HepG2 (cell line): Measurements from ENCODE around the gene TFB1M. TPM values are rescaled to one million over a fixed set of nuclear protein-coding genes. Genes with fewer than 3 reads are reported as not detected.
A peak's percentile ranks its signal among the peaks of the same experiment; 100 is the strongest.

ENCODE experiments used
- ARNTL ChIP-seq: sonication (generic); formaldehyde crosslinking; IDR thresholded peaks from 2 replicates; pipeline ENCODE4 v1.4.0; 2020; ENCODE audit warnings: mild to moderate bottlenecking, missing genetic modification reagents
- ELF4 ChIP-seq: sonication (generic); formaldehyde crosslinking; IDR thresholded peaks from 2 replicates; pipeline ENCODE4 v1.5.0; 2020; ENCODE audit warnings: missing genetic modification reagents, mild to moderate bottlenecking, moderate library complexity, borderline replicate concordance
- ESRRA ChIP-seq: sonication (generic); formaldehyde crosslinking; IDR thresholded peaks from 2 replicates; pipeline ENCODE4 v1.5.1; 2020; ENCODE audit warnings: mild to moderate bottlenecking, low read depth, missing genetic modification reagents
- FOXJ3 ChIP-seq: sonication (generic); formaldehyde crosslinking; IDR thresholded peaks from 2 replicates; pipeline ENCODE4 v1.4.0; 2020; ENCODE audit warnings: missing genetic modification reagents, mild to moderate bottlenecking, borderline replicate concordance
- MED1 ChIP-seq: sonication (generic); formaldehyde crosslinking; IDR thresholded peaks from 2 replicates; pipeline ENCODE4 v1.4.0; 2020; ENCODE audit warnings: missing genetic modification reagents
- NRL ChIP-seq: sonication (generic); formaldehyde crosslinking; IDR thresholded peaks from 2 replicates; pipeline ENCODE4 v1.5.0; 2020; ENCODE audit warnings: missing genetic modification reagents, mild to moderate bottlenecking, moderate library complexity, borderline replicate concordance
- SIX1 ChIP-seq: sonication (generic); formaldehyde crosslinking; IDR thresholded peaks from 2 replicates; pipeline ENCODE4 v1.4.0; 2020; ENCODE audit warnings: missing genetic modification reagents, borderline replicate concordance
- TEAD3 ChIP-seq: optimal IDR thresholded peaks from 2 replicates; pipeline ENCODE3; 2016; ENCODE audit warnings: borderline replicate concordance
- ZBTB7A ChIP-seq: sonication (generic); formaldehyde crosslinking; IDR thresholded peaks from 2 replicates; pipeline ENCODE4 v1.8.0; 2022; ENCODE audit warnings: mild to moderate bottlenecking, missing genetic modification reagents
- ZFP82 ChIP-seq: sonication (generic); formaldehyde crosslinking; IDR thresholded peaks from 2 replicates; pipeline ENCODE4 v1.5.1; 2020; ENCODE audit warnings: mild to moderate bottlenecking, missing genetic modification reagents, borderline replicate concordance
- ZNF441 ChIP-seq: sonication (generic); formaldehyde crosslinking; IDR thresholded peaks from 2 replicates; pipeline ENCODE4 v1.7.0; 2021; ENCODE audit warnings: missing genetic modification reagents, borderline replicate concordance
- ZNF468 ChIP-seq: sonication (generic); formaldehyde crosslinking; IDR thresholded peaks from 2 replicates; pipeline ENCODE4 v1.8.0; 2022; ENCODE audit warnings: mild to moderate bottlenecking, moderate library complexity, missing genetic modification reagents
- ZNF7 ChIP-seq: IDR thresholded peaks from 2 replicates; pipeline ENCODE4 v1.6.1; 2016; ENCODE audit warnings: missing biosample characterization, missing genetic modification reagents
- ZNF761 ChIP-seq: sonication (generic); formaldehyde crosslinking; conservative IDR thresholded peaks from 2 replicates; pipeline ENCODE4 v1.4.0; 2020; ENCODE audit warnings: mild to moderate bottlenecking, missing genetic modification reagents
- ZNF792 ChIP-seq: IDR thresholded peaks from 2 replicates; pipeline ENCODE4 v1.6.1; 2016
- ZSCAN21 ChIP-seq: sonication (generic); formaldehyde crosslinking; IDR thresholded peaks from 2 replicates; pipeline ENCODE4 v1.8.0; 2022; ENCODE audit warnings: mild to moderate bottlenecking, missing genetic modification reagents, moderate library complexity, borderline replicate concordance
- ZSCAN25 ChIP-seq: sonication (generic); formaldehyde crosslinking; IDR thresholded peaks from 2 replicates; pipeline ENCODE4 v1.8.0; 2022; ENCODE audit warnings: mild to moderate bottlenecking, missing genetic modification reagents
- ZSCAN29 ChIP-seq: sonication (generic); formaldehyde crosslinking; conservative IDR thresholded peaks from 2 replicates; pipeline ENCODE4 v1.4.0; 2020; ENCODE audit warnings: mild to moderate bottlenecking, missing genetic modification reagents
- polyA plus RNA-seq, 8 experiments: library from polyadenylated mRNA; depleted of rRNA in 3 of 8; stranded (reverse) in 7 of 8; unstranded in 1 of 8; fragments of >200 nt; fragmentation: Illumina TruSeq in 4 of 8; extraction: Trizol in 4 of 8; gene quantifications; 2 replicates each; pipeline versions ENCODE4 v1.2.1 to v1.2.3, GENCODE V29; 2011 to 2016; ENCODE audit warnings: low read depth in 4 of 8, missing spikeins in 1 of 8, mixed read lengths in 1 of 8; ENCODE audit not compliant: insufficient read depth in 1 of 8
- total RNA-seq, 5 experiments: library from RNA; depleted of rRNA; stranded (reverse); fragments of >200 nt; fragmentation: Illumina TruSeq; extraction: Trizol; gene quantifications; 2 replicates each; pipeline ENCODE4 v1.2.3, GENCODE V29; 2016; ENCODE audit warnings: low read depth in 1 of 5
- TF ChIP-seq, protein P1 (sequence below): sonication (generic); formaldehyde crosslinking; IDR thresholded peaks from 2 replicates; pipeline ENCODE4 v1.4.0; 2020; ENCODE audit warnings: missing genetic modification reagents, borderline replicate concordance
- TF ChIP-seq, protein P2 (sequence below): sonication (generic); formaldehyde crosslinking; IDR thresholded peaks from 2 replicates; pipeline ENCODE4 v1.8.0; 2022; ENCODE audit warnings: missing genetic modification reagents, mild to moderate bottlenecking, borderline replicate concordance
- TF ChIP-seq, protein P3 (sequence below): sonication (generic); formaldehyde crosslinking; IDR thresholded peaks from 2 replicates; pipeline ENCODE4 v1.4.0; 2020; ENCODE audit warnings: missing genetic modification reagents
- TF ChIP-seq, protein P4 (sequence below): sonication (generic); formaldehyde crosslinking; IDR thresholded peaks from 2 replicates; pipeline ENCODE4 v1.4.0; 2020; ENCODE audit warnings: missing genetic modification reagents

Gene TFB1M
- total and polyA plus RNA-seq, 2 of the 13 experiments (the other 11 are each of a cell fraction or from before 2014, with no cell fraction given): 91.4 to 122 TPM

DNA sequence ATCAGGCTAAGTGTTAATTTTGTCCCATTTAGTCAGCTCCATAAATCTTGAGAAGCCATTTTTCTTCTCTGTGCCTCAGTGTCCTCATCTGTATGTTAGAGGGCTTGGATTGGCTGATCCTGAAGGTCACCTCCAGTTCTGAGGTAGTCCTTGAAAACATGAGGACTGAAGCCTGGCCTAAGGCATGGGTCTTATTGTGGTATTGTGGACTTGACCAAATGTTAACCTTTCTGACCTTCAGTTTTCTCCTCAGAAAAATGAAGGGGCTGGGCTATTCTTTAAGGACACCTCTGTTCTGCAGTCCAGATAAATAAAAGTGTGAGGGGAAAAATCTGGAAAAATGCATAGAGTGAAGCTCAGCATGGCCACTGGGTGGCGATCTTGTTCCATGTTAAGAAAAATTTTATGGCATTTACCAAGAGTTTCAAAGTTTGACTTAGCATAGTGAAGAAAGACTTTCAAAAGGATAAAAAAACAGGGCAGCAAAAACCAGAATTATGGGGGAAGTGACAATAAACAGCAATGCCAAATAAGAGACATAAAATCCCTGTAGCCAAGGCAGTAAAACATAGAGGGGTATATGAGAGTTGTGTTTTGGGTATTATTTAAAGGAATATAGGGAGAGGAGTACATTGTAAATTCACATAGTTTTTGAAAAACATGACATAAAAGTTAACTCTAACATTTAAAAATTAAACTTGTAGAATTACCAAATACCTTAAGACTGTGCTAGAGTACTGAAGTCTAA, 13.2 kb upstream of the TFB1M start (continued):
- TF ChIP-seq ZSCAN29 (CRISPR knock-in tag) (peak; percentile 74; the same call in 1 of the 2 replicates), ZBTB7A (CRISPR knock-in tag) (no peak), NRL (CRISPR knock-in tag) (no peak), ZSCAN21 (CRISPR knock-in tag) (no peak), ZNF441 (no peak), ZSCAN25 (CRISPR knock-in tag) (no peak), FOXJ3 (CRISPR knock-in tag) (no peak), ZFP82 (CRISPR knock-in tag) (no peak), ZNF7 (no peak), TEAD3 (CRISPR knock-in tag) (peak; percentile 52), ELF4 (CRISPR knock-in tag) (0 out of 2 replicates have a peak, but pooled peaks have one; percentile 52), SIX1 (CRISPR knock-in tag) (no peak), ZNF792 (CRISPR knock-in tag) (no peak; the same call in 1 of the 2 replicates), MED1 (CRISPR knock-in tag) (peak; percentile 75), ZNF761 (no peak), ARNTL (CRISPR knock-in tag) (no peak), ZNF468 (CRISPR knock-in tag) (no peak), ESRRA (peak; percentile 85)
- TF ChIP-seq, protein P1, sequence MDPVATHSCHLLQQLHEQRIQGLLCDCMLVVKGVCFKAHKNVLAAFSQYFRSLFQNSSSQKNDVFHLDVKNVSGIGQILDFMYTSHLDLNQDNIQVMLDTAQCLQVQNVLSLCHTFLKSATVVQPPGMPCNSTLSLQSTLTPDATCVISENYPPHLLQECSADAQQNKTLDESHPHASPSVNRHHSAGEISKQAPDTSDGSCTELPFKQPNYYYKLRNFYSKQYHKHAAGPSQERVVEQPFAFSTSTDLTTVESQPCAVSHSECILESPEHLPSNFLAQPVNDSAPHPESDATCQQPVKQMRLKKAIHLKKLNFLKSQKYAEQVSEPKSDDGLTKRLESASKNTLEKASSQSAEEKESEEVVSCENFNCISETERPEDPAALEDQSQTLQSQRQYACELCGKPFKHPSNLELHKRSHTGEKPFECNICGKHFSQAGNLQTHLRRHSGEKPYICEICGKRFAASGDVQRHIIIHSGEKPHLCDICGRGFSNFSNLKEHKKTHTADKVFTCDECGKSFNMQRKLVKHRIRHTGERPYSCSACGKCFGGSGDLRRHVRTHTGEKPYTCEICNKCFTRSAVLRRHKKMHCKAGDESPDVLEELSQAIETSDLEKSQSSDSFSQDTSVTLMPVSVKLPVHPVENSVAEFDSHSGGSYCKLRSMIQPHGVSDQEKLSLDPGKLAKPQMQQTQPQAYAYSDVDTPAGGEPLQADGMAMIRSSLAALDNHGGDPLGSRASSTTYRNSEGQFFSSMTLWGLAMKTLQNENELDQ (CRISPR knock-in tag): no peak
- TF ChIP-seq, protein P2, sequence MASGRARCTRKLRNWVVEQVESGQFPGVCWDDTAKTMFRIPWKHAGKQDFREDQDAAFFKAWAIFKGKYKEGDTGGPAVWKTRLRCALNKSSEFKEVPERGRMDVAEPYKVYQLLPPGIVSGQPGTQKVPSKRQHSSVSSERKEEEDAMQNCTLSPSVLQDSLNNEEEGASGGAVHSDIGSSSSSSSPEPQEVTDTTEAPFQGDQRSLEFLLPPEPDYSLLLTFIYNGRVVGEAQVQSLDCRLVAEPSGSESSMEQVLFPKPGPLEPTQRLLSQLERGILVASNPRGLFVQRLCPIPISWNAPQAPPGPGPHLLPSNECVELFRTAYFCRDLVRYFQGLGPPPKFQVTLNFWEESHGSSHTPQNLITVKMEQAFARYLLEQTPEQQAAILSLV: no peak
- TF ChIP-seq, protein P3, sequence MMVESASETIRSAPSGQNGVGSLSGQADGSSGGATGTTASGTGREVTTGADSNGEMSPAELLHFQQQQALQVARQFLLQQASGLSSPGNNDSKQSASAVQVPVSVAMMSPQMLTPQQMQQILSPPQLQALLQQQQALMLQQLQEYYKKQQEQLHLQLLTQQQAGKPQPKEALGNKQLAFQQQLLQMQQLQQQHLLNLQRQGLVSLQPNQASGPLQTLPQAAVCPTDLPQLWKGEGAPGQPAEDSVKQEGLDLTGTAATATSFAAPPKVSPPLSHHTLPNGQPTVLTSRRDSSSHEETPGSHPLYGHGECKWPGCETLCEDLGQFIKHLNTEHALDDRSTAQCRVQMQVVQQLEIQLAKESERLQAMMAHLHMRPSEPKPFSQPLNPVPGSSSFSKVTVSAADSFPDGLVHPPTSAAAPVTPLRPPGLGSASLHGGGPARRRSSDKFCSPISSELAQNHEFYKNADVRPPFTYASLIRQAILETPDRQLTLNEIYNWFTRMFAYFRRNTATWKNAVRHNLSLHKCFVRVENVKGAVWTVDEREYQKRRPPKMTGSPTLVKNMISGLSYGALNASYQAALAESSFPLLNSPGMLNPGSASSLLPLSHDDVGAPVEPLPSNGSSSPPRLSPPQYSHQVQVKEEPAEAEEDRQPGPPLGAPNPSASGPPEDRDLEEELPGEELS (CRISPR knock-in tag): no peak
- TF ChIP-seq, protein P4, sequence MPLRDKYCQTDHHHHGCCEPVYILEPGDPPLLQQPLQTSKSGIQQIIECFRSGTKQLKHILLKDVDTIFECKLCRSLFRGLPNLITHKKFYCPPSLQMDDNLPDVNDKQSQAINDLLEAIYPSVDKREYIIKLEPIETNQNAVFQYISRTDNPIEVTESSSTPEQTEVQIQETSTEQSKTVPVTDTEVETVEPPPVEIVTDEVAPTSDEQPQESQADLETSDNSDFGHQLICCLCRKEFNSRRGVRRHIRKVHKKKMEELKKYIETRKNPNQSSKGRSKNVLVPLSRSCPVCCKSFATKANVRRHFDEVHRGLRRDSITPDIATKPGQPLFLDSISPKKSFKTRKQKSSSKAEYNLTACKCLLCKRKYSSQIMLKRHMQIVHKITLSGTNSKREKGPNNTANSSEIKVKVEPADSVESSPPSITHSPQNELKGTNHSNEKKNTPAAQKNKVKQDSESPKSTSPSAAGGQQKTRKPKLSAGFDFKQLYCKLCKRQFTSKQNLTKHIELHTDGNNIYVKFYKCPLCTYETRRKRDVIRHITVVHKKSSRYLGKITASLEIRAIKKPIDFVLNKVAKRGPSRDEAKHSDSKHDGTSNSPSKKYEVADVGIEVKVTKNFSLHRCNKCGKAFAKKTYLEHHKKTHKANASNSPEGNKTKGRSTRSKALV (CRISPR knock-in tag): no peak
